ENCODE data around the gene ZNF555. TPM values are rescaled to one million over a fixed set of nuclear protein-coding genes. Genes with fewer than 3 reads are reported as not detected.

Gene ZNF555
- total and polyA plus RNA-seq, 2 of the 13 experiments (the other 11 are each of a cell fraction or from before 2014, with no cell fraction given) = 5.0 to 8.0 TPM

- TF ChIP-seq ZNF512B (CRISPR knock-in tag; IDR thresholded peaks at IDR 0.05; ENCODE audit: borderline replicate concordance) (no peak), BRF2 (CRISPR knock-in tag; IDR thresholded peaks at IDR 0.05) (no peak; the same call in 1 of the 2 replicates), CTCF (CRISPR knock-in tag; IDR thresholded peaks at IDR 0.05) (0 out of 2 replicates have a peak, but pooled peaks have one; percentile 4), SIN3B (IDR thresholded peaks at IDR 0.05; ENCODE audit: low read length) (no peak), KAT7 (CRISPR knock-in tag; IDR thresholded peaks at IDR 0.05; ENCODE audit: borderline replicate concordance) (no peak), ZNF879 (CRISPR knock-in tag; IDR thresholded peaks at IDR 0.05) (peak; percentile 61; the same call in 1 of the 2 replicates), ZNF616 (CRISPR knock-in tag; IDR thresholded peaks at IDR 0.05; ENCODE audit: low read depth) (no peak; the same call in 1 of the 2 replicates), ZFP62 (CRISPR knock-in tag; IDR thresholded peaks at IDR 0.05) (no peak), TRIM24 (CRISPR knock-in tag; IDR thresholded peaks at IDR 0.05) (no peak), DBP (CRISPR knock-in tag; IDR thresholded peaks at IDR 0.05; ENCODE audit: not compliant biosample characterization) (no peak), TCF7 (IDR thresholded peaks at IDR 0.05; ENCODE audit: low read depth) (no peak), ZNF775 (CRISPR knock-in tag; IDR thresholded peaks at IDR 0.05; ENCODE audit: borderline replicate concordance) (no peak), ZMYM2 (CRISPR knock-in tag; IDR thresholded peaks at IDR 0.05) (peak; percentile 86; the same call in 1 of the 2 replicates), ZNF703 (CRISPR knock-in tag; IDR thresholded peaks at IDR 0.05; ENCODE audit: borderline replicate concordance) (no peak), ATM (IDR thresholded peaks at IDR 0.05; ENCODE audit: borderline replicate concordance) (no peak), GMEB1 (CRISPR knock-in tag; IDR thresholded peaks at IDR 0.05; ENCODE audit: borderline replicate concordance) (peak; percentile 80), ZNF589 (CRISPR knock-in tag; conservative IDR thresholded peaks at IDR 0.05) (0 out of 2 replicates have a peak, but pooled peaks have one; percentile 67), ZNF549 (CRISPR knock-in tag; IDR thresholded peaks at IDR 0.05) (no peak), MED8 (CRISPR knock-in tag; IDR thresholded peaks at IDR 0.05; ENCODE audit: insufficient replicate concordance) (peak; percentile 31), ELF1 (CRISPR knock-in tag; IDR thresholded peaks at IDR 0.05) (peak; percentile 85)
These were observed 59.3 kb downstream of the ZNF555 start, which contains the start of gene ZNF57 (continued) for GRCh38 chr19:2900296-2901252.
